G401.6 (cell line): ENCODE results near the gene RPS13.
"Not testable (repeated sequence)": the region's sequence is repeated elsewhere in the genome, so short reads cannot be mapped to it uniquely, and the experiment has no call there.

ENCODE experiments used
- FAIRE-seq: peaks from 2 replicates; lab custom pipeline; 2012; peaks lifted over from hg19 to GRCh38; lab: Jason Lieb, UNC

The RPS13 gene

DNA sequence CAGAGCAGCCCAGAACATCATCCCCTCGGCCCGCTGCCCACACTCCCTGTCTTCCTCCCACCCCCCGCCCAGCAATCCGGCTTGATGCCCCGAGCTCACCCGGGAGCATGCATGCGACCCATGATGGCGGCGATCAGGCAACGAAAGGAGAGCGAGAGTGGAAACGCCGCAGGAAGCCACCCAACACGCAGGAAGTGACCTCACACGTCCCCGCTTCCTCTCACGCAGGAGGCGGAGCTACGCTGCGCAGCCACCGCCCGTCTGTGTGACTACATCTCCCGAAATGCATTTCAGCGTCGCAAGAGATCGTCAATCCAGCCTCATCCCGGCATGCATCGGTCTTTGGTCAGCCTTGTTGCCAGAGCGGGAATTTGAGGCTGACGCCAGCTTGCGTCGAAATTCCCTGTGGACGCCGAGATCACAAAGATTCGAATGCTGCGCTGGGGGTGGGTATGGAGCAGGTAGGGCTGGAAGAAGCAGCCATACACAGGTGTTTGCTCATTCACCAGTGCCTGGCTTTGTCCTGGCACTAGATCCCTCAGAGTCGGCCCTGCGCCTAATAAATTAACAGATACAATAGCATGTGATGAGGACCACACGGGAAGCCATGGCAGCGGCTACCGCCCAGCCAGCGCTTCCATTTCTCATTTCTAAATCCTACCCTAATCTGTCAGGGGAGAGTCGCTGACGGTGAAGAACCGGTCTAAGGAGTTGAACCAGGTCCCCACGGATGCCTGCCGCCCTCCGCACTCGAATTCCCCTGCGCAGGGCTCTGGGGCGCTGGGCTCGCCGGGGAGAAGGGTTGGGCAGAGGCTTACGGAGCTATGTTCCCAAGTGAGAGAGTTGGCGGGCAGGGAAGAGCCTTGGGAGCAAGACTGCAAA lies at the start of gene RPS13:
Gene RPS13, minus strand, starts transcription at position 148 of the 882 bp plus-strand sequence. Its CDS starts 26 bp downstream, at position 122.
- FAIRE-seq = peak; percentile 96

DNA sequence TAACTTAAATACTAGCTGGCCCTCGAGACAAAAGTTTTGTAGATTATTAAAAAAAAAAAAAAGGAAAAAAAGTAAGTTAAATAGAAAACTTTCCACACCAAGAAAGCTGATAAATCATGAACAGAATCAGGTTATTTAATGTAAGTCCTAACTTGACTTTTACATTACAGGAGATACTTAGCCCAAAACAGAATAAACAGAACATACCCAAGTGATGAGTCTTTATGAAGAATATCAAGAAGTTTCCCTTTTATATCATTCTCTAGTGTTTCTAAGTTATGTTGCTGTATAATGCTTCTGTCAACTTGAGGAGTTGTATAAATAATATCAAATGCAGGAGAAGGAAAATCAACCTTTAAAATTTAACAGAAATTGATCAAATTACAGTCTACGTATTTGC lies 44.5 kb upstream of the RPS13 start:
- peak; percentile 87 for FAIRE-seq

DNA sequence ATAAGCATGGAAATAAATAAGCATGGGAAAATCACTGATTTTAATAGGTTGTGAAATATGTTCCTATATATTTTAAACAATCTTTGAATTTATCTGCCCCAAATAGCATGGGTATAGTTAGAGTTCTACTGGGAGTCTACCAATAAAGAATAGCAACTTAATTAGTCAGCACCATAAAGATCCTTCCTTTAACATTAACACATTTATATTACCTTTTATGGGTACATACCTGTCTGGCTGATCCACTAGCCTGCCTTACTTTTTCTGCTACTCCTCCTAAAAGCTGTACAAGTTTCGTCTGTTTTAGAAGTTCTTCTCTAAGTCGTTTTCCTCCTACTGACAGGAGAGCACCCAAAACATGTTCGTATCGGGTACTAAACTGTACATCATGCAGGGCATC lies 39.8 kb upstream of the RPS13 start:
- FAIRE-seq = peak; percentile 13

DNA sequence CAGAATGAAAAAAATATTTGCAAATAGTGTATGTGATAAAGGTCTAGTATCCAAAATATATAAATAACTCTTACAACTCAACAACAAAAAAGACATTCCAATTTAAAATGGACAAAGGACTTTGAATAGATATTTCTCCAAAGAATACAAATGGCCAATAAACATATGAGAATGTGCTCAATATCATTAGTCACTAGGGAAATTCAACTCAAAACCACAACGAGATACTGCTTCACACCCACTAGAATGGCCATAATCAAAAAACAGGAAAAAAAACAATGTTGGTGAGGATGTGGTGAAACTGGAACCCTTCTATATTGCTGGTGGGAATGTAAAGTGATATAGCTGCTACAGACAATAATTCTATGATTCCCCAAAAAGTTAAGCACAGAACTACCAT lies 38.6 kb upstream of the RPS13 start:
- no peak for FAIRE-seq

DNA sequence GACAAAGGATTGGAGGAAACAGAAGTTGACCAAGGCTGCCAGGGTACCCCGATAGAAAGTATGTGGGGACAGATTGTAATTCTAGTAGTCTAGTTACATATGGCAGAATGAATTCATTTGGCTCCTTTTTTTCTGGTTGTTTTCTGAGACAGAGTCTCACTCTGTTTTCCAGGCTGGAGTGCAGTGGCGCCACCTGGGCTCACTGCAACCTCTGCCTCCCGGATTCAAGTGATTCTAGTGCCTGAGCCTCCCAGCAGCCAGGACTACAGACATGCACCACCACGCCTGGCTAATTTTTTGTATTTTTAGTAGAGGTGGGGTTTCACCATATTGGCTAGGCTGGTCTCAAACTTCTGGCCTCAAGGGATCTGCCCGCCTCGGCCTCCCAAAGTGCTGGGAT lies 30.3 kb upstream of the RPS13 start:
- peak; percentile 11 for FAIRE-seq

DNA sequence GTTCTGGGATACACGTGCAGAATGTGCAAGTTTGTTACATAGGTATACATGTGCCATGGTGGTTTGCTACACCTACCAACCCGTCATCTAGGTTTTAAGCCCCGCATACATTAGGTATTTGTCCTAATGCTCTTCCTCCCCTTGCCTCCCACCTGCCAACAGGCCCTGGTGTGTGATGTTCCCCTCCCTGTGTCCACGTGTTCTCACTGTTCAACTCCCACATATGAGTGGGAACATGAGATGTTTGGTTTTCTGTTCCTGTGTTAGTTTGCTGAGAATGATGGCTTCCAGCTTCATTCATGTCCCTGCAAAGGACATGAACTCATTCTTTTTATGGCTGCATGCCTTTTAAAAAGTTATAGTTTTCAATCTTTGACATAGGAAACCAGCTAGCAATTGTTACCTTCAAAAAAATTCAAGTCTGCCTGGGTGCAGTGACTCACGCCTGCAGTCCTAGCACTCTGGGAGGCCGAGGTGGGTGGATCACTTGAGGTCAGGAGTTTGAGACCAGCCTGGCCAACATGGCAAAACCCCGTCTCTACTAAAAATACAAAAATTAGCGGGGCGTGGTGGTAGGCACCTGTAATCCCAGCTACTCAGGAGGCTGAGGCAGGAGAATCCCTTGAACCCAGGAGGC lies 28.1 kb upstream of the RPS13 start:
- not testable (repeated sequence) for FAIRE-seq

DNA sequence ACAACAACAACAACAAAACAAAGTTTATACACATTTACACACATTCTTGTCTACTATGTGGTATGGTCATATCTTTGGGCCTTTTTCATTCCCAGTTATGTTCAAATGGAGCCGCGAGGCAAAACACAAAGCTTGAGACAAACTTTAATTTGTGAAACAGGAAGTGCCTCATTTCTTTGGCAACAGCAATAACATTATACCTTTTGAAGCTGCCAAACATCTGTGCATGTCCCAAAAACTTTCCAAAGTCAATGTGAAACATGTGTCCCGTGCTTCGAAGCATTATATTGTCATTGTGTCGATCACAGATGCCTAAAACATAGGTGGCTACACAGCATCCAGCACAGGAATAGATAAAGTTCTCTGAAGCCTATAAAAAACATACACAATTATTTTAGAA lies 25.0 kb upstream of the RPS13 start:
- no peak for FAIRE-seq

DNA sequence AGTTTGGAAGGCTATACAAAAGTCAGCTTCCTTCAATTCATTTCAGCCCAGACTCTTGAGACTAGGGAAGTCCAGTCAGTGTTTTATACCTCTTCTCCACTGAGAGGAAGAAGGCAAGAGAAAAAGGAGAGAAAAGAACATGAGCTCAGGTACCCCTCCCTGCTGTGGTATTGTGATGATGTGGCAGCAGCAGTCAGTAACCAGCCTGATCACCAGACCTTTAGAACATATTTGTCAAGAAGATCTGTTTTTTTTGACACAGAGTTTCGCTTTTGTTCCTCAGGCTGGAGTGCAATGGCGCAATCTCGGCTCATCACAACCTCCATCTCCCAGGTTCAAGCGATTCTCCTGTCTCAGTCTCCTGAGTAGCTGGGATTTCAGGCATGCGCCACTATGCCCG lies 21.2 kb upstream of the RPS13 start:
- no peak for FAIRE-seq

DNA sequence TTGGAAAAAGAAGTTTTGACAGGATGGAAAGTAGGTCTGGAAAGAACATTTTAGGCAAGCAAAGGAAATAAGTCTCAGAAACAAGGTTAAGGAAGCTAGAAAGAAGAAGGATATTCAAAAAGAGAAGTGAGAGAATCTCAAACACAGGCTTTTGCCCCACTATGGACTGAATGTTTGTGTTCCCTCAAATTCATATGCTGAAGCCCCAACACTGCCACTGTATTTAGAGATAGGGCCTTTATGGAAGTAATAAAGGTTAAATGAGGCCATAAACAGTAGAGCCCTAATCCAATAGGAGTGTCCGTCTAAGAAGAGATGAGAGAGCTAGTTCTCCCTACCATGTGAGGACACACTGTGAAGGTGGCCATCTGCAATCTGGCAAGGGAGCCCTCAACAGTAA lies 20.6 kb upstream of the RPS13 start:
- FAIRE-seq = no peak

DNA sequence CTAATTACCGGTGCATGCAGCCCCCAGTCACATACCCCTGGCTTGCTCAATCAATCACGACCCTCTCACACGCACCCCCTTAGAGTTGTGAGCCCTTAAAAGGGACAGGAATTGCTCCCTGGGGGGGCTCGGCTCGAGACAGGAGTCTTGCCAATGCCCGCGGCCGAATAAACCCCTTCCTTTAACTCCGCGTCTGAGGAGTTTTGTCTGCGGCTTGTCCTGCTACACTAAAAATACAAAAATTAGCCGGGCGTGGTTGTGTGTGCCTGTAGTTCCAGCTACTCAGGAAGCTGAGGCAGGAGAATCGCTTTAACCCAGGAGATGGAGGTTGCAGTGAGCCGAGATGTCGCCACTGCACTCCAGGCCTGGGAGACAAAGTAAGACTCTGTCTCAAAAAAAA lies 8.5 kb upstream of the RPS13 start:
- not testable (repeated sequence) for FAIRE-seq

DNA sequence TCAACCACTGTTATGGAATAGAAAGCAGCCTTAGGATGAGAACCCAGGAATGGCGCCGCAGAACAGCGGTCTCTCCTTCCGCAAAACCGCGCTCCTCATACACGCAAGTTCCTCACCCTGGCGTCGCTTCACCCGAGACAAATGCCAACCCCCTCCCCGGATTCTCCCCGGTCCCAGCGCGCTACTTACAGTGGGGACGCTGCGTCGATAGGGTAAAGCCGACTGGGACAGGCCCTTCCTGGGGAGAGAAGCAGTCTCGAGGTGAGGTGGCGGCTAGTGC lies 287 bp downstream of the RPS13 start:
- no peak for FAIRE-seq

DNA sequence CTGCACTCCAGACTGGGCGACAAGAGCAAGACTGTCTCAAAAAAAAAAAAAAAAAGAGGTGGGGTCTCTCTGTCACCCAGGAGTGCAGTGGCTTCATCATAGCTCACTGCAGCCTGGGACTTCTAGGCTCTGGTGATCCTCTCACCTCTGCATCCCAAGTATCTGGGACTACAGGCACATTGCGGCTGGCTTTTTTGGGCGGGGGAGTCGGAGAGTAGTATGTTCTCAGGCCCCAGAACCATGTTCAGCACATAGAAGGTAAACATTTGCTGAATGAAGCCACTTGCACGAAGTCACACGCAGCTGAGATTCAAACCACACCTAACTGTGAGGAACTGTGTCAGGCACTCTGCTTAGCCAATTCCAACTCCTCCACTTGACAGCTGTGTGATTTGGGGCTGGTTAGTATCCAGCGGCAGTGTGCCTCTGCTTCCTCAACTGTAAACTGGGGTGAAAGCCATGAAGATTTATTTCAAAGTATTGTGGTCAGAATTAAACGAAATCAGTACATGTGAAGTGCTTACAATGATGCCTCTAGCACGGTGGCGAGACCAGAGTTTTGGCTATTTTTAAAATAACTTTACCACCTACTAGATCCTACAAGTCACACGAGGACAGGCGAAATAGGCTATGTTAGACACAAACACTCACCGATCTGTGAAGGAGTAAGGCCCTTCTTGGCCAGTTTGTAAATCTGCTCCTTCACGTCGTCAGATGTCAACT lies 789 bp downstream of the RPS13 start:
- no peak for FAIRE-seq

DNA sequence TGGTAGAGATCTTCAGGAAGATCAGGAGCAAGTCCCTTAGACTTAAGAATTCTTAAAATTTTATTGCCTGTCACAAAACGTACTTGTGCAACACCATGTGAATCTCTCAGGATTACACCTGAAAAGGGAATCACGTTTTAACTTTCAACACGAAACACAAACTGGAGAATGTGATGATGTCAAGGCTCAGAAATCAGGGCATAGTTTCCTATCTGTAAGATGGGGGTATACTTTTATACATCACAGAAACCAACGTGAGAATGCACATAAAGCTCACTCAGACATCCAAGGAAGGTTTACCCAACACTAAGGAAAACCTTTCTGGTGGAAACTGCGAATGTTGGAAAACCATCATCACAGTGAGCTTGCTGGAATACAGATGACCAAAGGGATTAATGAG lies 2.0 kb downstream of the RPS13 start:
- no peak for FAIRE-seq

DNA sequence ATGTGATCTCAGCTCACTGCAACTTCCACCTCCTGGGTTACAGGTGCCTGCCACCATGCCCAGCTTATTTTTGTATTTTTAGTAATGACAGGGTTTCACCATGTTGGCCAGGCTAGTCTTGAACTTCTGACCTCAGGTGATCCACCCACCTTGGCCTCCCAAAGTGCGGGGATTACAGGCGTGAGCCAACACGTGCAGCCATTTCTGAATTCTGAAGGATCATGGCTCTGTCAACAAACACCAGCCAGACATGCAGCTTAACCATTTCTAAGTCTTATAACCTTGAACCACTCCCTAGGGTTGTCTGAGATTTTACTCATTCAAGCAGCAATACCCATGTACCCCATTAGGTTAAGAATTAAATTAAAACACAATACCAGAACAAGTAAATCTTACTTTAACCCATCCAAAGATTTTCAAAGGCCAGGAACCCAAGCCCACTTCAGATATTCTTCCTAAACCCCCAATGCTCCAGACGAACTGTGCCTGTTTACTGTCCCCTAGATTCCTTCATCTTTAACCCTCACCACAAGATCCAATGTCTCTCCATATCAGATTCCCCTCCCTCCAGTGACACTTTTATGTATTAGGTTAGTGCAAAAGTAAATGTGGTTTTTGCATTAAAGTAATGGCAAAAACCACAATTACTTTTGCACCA lies 4.0 kb downstream of the RPS13 start:
- FAIRE-seq = no peak

DNA sequence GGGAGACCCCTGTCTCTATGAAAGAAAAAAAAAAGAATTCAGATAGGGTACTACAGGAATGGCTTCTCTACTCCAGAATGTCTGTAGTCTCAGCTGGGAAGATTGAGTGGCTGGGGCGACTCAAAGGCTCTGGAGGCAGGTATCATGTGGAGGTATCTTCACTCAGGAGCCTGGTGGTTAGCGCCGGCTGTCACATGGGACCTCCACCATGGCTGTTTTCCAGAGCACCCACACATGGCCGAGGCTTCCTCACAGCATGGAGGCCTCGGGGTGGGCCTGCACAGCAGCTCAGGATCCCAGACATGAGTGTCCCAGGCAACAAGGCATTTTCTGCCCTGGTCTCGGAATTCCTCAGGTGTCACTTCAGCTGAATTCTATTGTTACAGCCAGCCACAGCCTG lies 10.1 kb downstream of the RPS13 start:
- no peak for FAIRE-seq

DNA sequence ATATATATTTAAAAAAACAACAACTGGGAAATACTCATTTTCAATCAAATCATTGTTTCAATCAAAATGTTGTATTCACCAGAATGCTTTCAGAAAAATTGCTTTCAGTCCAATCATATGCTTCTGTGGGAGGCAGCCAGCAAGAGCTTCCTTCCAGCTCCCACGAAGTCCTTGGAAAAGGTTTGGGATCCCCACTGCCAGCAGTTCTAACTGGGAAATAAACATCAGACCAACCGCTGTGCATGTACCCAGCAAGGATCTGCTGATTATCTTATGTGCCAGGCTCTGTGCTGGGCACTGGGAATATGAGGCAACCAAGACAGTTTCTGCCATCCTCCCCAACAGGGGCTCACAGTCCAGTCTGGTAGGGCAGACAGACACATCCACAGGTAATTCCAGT lies 10.8 kb downstream of the RPS13 start:
- no peak for FAIRE-seq

DNA sequence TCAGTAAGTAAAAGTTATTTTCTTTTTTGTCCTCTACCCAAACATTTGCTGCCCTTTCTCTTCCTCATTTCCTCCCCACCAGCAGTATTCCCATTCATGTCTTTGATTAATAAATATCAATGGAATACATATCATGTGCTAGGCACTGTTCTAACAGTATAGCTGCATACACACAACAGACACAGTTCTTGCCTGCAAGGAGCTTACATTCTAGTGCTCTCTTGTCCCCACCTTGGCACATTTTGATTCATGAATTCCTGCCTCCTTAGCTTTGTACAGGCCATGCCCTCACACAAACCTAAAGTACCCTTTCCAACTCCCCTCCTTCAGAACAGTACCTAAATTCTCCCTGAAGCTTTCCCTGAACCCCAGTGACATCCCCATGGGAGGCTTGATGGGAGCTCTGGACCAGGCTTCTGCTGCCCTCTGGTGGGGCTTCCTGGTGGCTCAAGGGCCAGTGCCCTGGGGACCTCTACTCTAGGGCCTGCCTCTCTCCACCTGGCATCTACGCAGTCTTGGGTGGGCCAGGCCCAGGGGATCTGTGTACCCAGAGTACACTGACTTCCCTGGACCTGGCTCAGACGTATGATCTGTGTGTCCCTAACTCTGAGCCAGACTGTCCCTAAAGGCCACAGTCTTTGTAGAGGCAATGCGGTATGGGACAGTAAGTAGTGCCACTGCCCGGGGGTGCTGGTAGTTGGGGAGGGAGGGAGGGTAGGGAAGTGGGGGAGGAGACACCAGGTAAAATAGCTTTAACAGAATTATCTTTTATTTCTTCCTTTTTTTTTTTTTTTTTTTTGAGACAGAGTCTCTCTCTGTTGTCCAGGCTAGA lies 14.1 kb downstream of the RPS13 start:
- no peak for FAIRE-seq

DNA sequence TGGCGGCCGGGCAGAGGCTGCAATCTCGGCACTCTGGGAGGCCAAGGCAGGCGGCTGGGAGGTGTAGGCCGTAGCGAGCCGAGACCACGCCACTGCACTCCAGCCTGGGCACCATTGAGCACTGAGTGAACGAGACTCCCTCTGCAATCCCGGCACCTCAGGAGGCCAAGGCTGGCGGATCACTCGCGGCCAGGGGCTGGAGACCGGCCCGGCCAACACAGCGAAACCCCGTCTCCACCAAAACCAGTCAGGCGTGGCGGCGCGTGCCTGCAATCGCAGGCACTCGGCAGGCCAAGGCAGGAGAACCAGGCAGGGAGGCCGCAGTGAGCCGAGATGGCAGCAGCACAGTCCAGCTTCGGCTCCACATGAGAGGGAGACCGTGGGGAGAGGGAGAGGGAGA lies 26.3 kb downstream of the RPS13 start:
- FAIRE-seq = not testable (repeated sequence)

DNA sequence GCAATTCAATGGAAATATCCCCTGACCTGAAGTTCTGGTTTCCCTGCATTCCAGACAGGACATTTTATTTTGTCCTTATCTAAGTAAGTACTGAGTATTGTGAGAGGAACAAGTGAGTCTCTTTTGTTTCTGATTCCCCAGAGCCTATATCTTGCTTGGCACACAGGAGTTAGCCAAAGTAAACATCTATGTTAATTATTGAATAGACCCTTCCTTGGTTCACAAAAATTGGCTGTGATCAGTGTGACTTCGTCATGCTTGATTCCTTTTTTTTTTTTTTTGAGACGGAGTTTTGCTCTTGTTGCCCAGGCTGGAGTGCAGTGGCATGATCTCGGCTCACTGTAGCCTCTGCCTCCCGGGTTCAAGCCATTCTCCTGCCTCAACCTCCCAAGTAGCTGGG lies 29.0 kb downstream of the RPS13 start:
- FAIRE-seq = not testable (repeated sequence)

DNA sequence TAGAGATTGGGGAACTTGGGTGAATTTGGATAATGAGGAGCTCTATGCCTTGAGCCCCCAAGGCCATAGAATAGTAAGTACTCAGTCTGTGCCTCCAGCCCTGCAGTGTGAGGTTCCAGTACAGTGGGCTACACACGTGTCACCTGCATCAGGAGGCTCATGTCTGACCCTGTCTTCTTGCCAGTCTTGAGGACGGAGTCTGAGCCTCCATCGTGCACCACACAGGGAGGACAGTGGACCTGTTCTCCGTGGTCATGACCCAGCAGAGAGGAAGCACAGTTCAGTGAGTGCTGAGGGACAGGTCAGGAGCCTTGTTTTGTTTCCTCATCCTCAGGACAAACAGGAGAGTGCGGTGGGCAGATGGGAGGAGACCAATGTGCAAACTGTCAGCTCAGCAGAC lies 30.8 kb downstream of the RPS13 start:
- FAIRE-seq = no peak

DNA sequence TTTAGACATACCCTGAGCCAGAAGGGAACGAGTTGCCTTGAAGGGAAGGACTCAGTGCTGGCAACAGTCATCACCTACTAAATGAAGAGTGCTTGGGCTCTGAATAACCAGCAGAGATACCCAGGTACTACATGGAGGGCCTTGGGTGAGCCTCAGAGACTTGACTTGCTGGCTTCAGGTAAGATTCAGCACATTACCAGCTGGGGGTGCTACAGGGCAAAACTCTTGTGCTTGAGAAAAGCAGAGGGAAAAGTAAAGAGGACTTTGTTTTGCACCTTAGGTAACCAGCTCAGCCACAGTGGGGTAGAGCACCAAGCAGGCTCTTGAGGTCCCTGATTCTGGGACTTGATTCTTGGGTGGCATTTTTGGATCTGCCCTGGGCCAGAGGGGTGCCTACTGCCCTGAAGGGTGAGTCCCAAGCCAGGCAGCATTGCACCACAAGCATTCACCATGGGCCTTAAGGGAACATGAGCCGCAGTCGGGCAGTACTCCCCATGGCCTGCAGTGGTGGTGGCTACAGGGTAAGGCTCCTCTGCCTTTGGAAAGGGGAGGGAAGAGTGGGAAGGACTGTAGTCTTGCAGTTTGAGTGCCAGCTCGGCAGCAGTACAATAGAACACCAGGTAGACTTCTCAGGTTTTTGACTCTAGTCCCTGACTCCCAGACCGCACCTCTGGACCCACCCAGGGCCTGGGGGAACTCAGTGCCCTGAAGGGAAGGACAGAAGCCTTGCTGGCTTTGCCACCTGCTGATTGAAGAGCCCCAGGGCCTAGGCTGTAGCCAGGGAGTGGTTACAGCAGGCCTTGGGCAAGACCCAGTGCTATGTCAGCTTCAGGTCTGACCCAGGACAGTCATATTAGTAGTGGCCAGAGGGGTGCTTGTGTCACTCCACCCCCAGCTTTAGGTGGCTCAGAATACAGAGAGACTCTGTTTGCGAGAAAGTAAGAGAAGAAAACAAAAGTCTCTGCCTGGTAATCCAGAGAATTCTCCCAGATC lies 40.5 kb downstream of the RPS13 start:
- no peak for FAIRE-seq
